Tibial artery (tissue), 4 donors: Measurements from ENCODE around the gene PPP2R2C.

Experiments
- DNase-seq, 2 donors: peaks; one replicate each; pipeline ENCODE4 v3.0.0-alpha.2; 2019
- H3K27ac ChIP-seq, 2 donors: fragments of 200-600 bp; sonication (generic) in 1 of 2; 1 replicate in 1 of 2; 2 replicates in 1 of 2; pipeline ENCODE4 v1.5.1; 2018 to 2019; ENCODE audit warnings: mild to moderate bottlenecking in 1 of 2
- H3K27me3 ChIP-seq, 2 donors: fragments of 200-600 bp; sonication (generic) in 1 of 2; one replicate each; pipeline versions ENCODE4 v1.5.1 to v1.6.0; 2016 to 2019
- H3K36me3 ChIP-seq, 3 donors: fragments of 200-600 bp; sonication (generic) in 2 of 3; one replicate each; pipeline ENCODE4 v1.5.1; 2016 to 2019; ENCODE audit warnings: mild to moderate bottlenecking in 2 of 3
- H3K4me1 ChIP-seq, 4 donors: fragments of 200-600 bp; sonication (generic) in 2 of 4; 1 replicate in 3 of 4; 2 replicates in 1 of 4; pipeline ENCODE4 v1.5.1; 2016 to 2019
- H3K4me3 ChIP-seq, 2 donors: fragments of 200-600 bp; sonication (generic) in 1 of 2; 1 replicate in 1 of 2; 2 replicates in 1 of 2; pipeline ENCODE4 v1.5.1; 2018 to 2019; ENCODE audit warnings: mild to moderate bottlenecking in 2 of 2
- H3K9me3 ChIP-seq, 3 donors: fragments of 200-600 bp; sonication (generic) in 1 of 3; one replicate each; pipeline ENCODE4 v1.5.1; 2016 to 2019
- intact Hi-C: fragments of 100-400 bp; cut with DNase I; formaldehyde crosslinking; loops from one replicate; pipeline ENCODE4 v1.15.0; 2023; ENCODE audit warnings: low total_unique reads
- TF ChIP-seq, protein P1 (sequence below), 2 experiments: fragments of 200-600 bp in 1 of 2; fragments of 450-650 bp in 1 of 2; IDR thresholded peaks; one replicate each; pipeline ENCODE4 v1.5.1; 2017 to 2019; ENCODE audit warnings: antibody characterized with exemption in 2 of 2, mild to moderate bottlenecking in 1 of 2, moderate library complexity in 1 of 2

PPP2R2C gene

DNA sequence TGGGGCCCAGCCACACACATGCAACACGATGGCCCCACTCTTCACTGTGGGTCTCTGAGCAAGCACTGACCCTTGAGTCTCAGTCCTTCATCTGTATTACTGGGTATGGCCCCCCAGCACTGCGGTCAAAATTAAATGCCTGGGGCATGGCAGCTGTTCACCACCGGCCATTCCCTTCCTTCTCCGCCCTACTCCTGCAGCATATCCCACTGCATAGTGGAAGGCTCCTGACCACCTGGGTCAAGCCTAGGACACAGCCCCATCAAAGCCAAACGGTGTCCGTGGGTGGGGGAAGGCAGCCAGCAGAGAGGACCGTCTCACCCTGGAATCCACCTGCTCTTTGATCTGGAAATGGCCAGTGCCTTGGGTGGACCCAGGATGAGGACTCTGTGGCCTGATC lies 30.7 kb downstream of the PPP2R2C start:
- peaks cover 0 to 6% (median 2%) of the 10 kb centered on the region in 4 donors for H3K4me1 ChIP-seq
- no peak overlapping the region for H3K27ac ChIP-seq
- no peaks in the 10 kb centered on the region for H3K9me3 ChIP-seq
- H3K27me3 ChIP-seq, result peaks cover 0 to 63% of the 10 kb centered on the region in 2 donors
- intact Hi-C loops, result no loop called here
- no peak for DNase-seq
- H3K4me3 ChIP-seq, result no peak overlapping the region
- TF ChIP-seq, protein P1, sequence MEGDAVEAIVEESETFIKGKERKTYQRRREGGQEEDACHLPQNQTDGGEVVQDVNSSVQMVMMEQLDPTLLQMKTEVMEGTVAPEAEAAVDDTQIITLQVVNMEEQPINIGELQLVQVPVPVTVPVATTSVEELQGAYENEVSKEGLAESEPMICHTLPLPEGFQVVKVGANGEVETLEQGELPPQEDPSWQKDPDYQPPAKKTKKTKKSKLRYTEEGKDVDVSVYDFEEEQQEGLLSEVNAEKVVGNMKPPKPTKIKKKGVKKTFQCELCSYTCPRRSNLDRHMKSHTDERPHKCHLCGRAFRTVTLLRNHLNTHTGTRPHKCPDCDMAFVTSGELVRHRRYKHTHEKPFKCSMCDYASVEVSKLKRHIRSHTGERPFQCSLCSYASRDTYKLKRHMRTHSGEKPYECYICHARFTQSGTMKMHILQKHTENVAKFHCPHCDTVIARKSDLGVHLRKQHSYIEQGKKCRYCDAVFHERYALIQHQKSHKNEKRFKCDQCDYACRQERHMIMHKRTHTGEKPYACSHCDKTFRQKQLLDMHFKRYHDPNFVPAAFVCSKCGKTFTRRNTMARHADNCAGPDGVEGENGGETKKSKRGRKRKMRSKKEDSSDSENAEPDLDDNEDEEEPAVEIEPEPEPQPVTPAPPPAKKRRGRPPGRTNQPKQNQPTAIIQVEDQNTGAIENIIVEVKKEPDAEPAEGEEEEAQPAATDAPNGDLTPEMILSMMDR (IDR thresholded peaks at IDR 0.05), result no peak
- H3K36me3 ChIP-seq, result no peaks in the 10 kb centered on the region

GRCh38 chr4:6441202-6441582 lies 31.2 kb downstream of the PPP2R2C start:
- peaks cover 0 to 59% of the 10 kb centered on the region in 2 donors for H3K27me3 ChIP-seq
- peaks cover 0 to under 1% (median 0%) of the 10 kb centered on the region in 3 donors for H3K9me3 ChIP-seq
- no peak overlapping the region for H3K4me3 ChIP-seq
- no peak for DNase-seq
- intact Hi-C loops, result no loop called here
- no peak overlapping the region for H3K27ac ChIP-seq
- TF ChIP-seq, protein P1 (IDR thresholded peaks at IDR 0.05), result no peak
- no peaks in the 10 kb centered on the region for H3K36me3 ChIP-seq
- no peaks in the 10 kb centered on the region for H3K4me1 ChIP-seq

GRCh38 chr4:6440506-6441201 lies 31.8 kb downstream of the PPP2R2C start:
- no peak overlapping the region for H3K27ac ChIP-seq
- no peaks in the 10 kb centered on the region for H3K36me3 ChIP-seq
- peaks cover 0 to 4% (median 0%) of the 10 kb centered on the region in 3 donors for H3K9me3 ChIP-seq
- no peak for DNase-seq
- H3K4me3 ChIP-seq, result no peak overlapping the region
- intact Hi-C loops, result no loop called here
- peaks cover 0 to 53% of the 10 kb centered on the region in 2 donors for H3K27me3 ChIP-seq
- TF ChIP-seq, protein P1 (IDR thresholded peaks at IDR 0.05), result no peak
- H3K4me1 ChIP-seq, result no peaks in the 10 kb centered on the region

DNA sequence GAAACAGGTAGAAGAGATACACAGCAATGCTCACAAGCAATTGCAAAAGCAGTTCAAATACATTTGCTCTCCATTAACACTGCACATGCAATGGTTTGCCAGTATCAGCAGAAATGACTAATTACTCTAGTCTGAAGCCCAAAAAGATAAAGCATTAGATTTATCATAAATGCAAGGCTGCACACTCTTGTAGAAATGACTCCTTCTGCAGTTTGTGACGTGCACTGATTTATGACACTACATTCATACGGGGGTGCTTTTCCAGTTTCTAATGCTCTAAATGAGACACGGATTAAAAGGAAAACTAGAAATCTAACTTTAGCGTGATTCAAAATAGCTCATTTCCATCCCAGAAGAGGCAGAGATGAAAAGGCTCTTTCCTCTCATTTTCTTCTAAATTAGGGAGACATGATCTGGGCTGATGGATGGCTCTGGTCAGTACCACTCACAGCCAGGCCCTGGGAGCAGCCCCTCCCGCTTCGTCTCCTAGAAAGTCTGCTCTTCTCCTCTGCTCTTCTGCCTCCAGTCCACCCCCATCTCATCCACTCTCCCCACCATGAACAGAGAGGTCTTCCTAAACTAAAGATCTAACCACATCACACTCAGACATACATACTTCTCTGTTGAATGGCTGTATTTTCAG lies 33.2 kb downstream of the PPP2R2C start:
- no peak overlapping the region for H3K4me3 ChIP-seq
- TF ChIP-seq, protein P1 (IDR thresholded peaks at IDR 0.05), result no peak
- no peak overlapping the region for H3K27ac ChIP-seq
- H3K36me3 ChIP-seq, result no peaks in the 10 kb centered on the region
- H3K4me1 ChIP-seq, result no peaks in the 10 kb centered on the region
- intact Hi-C loops, result no loop called here
- peaks cover 0 to 18% (median 11%) of the 10 kb centered on the region in 3 donors for H3K9me3 ChIP-seq
- no peak for DNase-seq
- peaks cover 0 to 39% of the 10 kb centered on the region in 2 donors for H3K27me3 ChIP-seq

- DNase-seq, result no peak
- Histone ChIP-seq H3K4me3 (no peak overlapping the region), H3K27ac (no peak overlapping the region), H3K4me1 (no peaks in the 10 kb centered on the region), H3K27me3 (peaks cover 0 to 25% of the 10 kb centered on the region in 2 donors), H3K36me3 (no peaks in the 10 kb centered on the region), H3K9me3 (peaks cover 0 to 18% (median 11%) of the 10 kb centered on the region in 3 donors)
- intact Hi-C loops, result no loop called here
- TF ChIP-seq, protein P1 (IDR thresholded peaks at IDR 0.05), result no peak
Measured at GRCh38 chr4:6437826-6438238, 34.6 kb downstream of the PPP2R2C start.
